Aorta (tissue), 5 donors: ENCODE data around the gene MYT1. TPM values are rescaled to one million over a fixed set of nuclear protein-coding genes. Genes with fewer than 3 reads are reported as not detected.
"Not testable (repeated sequence)": the region's sequence is repeated elsewhere in the genome, so short reads cannot be mapped to it uniquely, and the experiment has no call there.

Source experiments
- ATAC-seq: fragments of 200-7000 bp; cut with Tn5 transposase; one replicate; pipeline ENCODE4 v1.9.1; 2022; ENCODE audit warnings: moderate library complexity; ENCODE audit not compliant: low FRiP score
- DNase-seq, 2 donors: peaks; one replicate each; pipeline ENCODE4 v3.0.0-alpha.2; 2020
- H3K27ac ChIP-seq, 2 donors: one replicate each; pipeline ENCODE4 v1.5.1; 2013; ENCODE audit warnings: low read length in 2 of 2, mild to moderate bottlenecking in 2 of 2, moderate library complexity in 2 of 2, control low read depth in 1 of 2, inconsistent platforms in 1 of 2, low read depth in 1 of 2
- H3K27me3 ChIP-seq, 2 donors: one replicate each; pipeline ENCODE4 v1.6.1; 2013; ENCODE audit warnings: control low read depth in 1 of 2, low read length in 1 of 2, mild to moderate bottlenecking in 1 of 2, moderate library complexity in 1 of 2; ENCODE audit not compliant: insufficient read depth in 2 of 2, control insufficient read depth in 1 of 2
- H3K36me3 ChIP-seq, 2 donors: one replicate each; pipeline ENCODE4 v1.6.1; 2013; ENCODE audit warnings: control low read depth in 1 of 2, low read length in 1 of 2, mild to moderate bottlenecking in 1 of 2; ENCODE audit not compliant: insufficient read depth in 2 of 2, control insufficient read depth in 1 of 2
- H3K4me1 ChIP-seq, 2 donors: one replicate each; pipeline ENCODE4 v1.6.1; 2013; ENCODE audit warnings: low read length in 2 of 2, control low read depth in 1 of 2, mild to moderate bottlenecking in 1 of 2, moderate library complexity in 1 of 2; ENCODE audit not compliant: insufficient read depth in 2 of 2, control insufficient read depth in 1 of 2
- H3K4me3 ChIP-seq, 2 donors: one replicate each; pipeline ENCODE4 v1.5.1; 2013; ENCODE audit warnings: low read length in 2 of 2, control low read depth in 1 of 2, mild to moderate bottlenecking in 1 of 2
- H3K9me3 ChIP-seq: one replicate; pipeline ENCODE4 v1.6.1; 2013; ENCODE audit warnings: mild to moderate bottlenecking, low read length; ENCODE audit not compliant: control insufficient read depth
- WGBS, 2 donors: extraction: QIAGEN DNeasy Blood & Tissue Kit; methylation state at CpG; one replicate each; pipeline ENCODE4 v1.1.7; 2013; 5-methylcytosine and 5-hydroxymethylcytosine counted together
- intact Hi-C, 2 donors: fragments of 100-400 bp; cut with DNase I; formaldehyde crosslinking; loops; one replicate each; pipeline versions ENCODE4 v1.14.2 to v1.15.0; 2022
- long read RNA-seq, 2 donors: library from polyadenylated mRNA; unstranded; transcript quantifications; one replicate each; pipeline ENCODE4 v2.0.0, GENCODE V29; 2020 to 2021
- polyA plus RNA-seq, 2 donors: library from polyadenylated mRNA; stranded (reverse); fragments of 200-250 nt; gene quantifications; one replicate each; pipeline ENCODE4 v1.2.3, GENCODE V29; 2013
- total RNA-seq, 2 donors: library from RNA; stranded (reverse); fragmentation: NEBNext Ultra II Directional; extraction: Animal tissue kit (Norgen Biotek cat#: 25700); gene quantifications; one replicate each; pipeline ENCODE4 v1.2.1, GENCODE V29; 2021
- donor health status: healthy with polysubstance abuse.
- donor health status: Bipolar disorder and iron deficiency.
- donor health status: DM: no; HTN: no; CAD: no.
- donor health status: DM: no; HTN: no; CAD: no.
- donor health status: DM: yes; HTN: yes; CAD: no.

The MYT1 gene
- total RNA-seq (not detected), polyA plus RNA-seq (not detected)
- long read RNA-seq, donor 1: 0 reads
- long read RNA-seq, donor 2: 0 reads

GRCh38 chr20:64164123-64164836, at the start of gene MYT1:
TSS of gene MYT1 (plus strand) at chr20:64164452. CDS start at chr20:64198862, 34,410 bp downstream.
- no peaks in the 10 kb centered on the region for H3K27me3 ChIP-seq
- DNase-seq (no peak), ATAC-seq (no peak)
- no peaks in the 10 kb centered on the region for H3K36me3 ChIP-seq
- no peaks in the 10 kb centered on the region for H3K4me1 ChIP-seq
- H3K4me3 ChIP-seq: no peak within 1 kb of the TSS
- no peak within 1 kb of the TSS for H3K27ac ChIP-seq
- WGBS, 2 donors: 65 to 68% methylated on average over 21 of the region's 21 CpGs
- no peaks in the 10 kb centered on the region for H3K9me3 ChIP-seq
- intact Hi-C loops: no loop called here

- H3K4me1 ChIP-seq: no peaks in the 10 kb centered on the region
- no peaks in the 10 kb centered on the region for H3K9me3 ChIP-seq
- no peak overlapping the region for H3K4me3 ChIP-seq
- WGBS, 2 donors: 74% methylated on average over 14 of the region's 14 CpGs
- peak in 1 of 2 donors; percentile 63 for DNase-seq
- no peaks in the 10 kb centered on the region for H3K36me3 ChIP-seq
- intact Hi-C loops: no loop called here
- no peak for ATAC-seq
- no peaks in the 10 kb centered on the region for H3K27me3 ChIP-seq
- no peak overlapping the region for H3K27ac ChIP-seq
Measured at GRCh38 chr20:64115171-64115911, 48.9 kb upstream of the MYT1 start.

GRCh38 chr20:64116016-64116415, 48.2 kb upstream of the MYT1 start:
- peak in 1 of 2 donors; percentile 69 for DNase-seq
- intact Hi-C loops: no loop called here

GRCh38 chr20:64116541-64117431, 47.5 kb upstream of the MYT1 start:
- Histone ChIP-seq H3K27me3 (no peaks in the 10 kb centered on the region), H3K36me3 (no peaks in the 10 kb centered on the region), H3K27ac (no peak overlapping the region), H3K4me1 (no peaks in the 10 kb centered on the region), H3K9me3 (no peaks in the 10 kb centered on the region), H3K4me3 (no peak overlapping the region)
- ATAC-seq (no peak), DNase-seq (peak; percentile 45 to 60)
- WGBS, 2 donors: 77 to 82% methylated on average over 13 to 17 of the region's 17 CpGs
- intact Hi-C loops: no loop called here

More at GRCh38 chr20:64116016-64116415, 48.2 kb upstream of the MYT1 start:
- no peaks in the 10 kb centered on the region for H3K4me1 ChIP-seq
- H3K36me3 ChIP-seq: no peaks in the 10 kb centered on the region
- WGBS, 2 donors: 77 to 80% methylated on average over 21 of the region's 21 CpGs
- ATAC-seq: no peak
- no peak overlapping the region for H3K27ac ChIP-seq
- H3K9me3 ChIP-seq: no peaks in the 10 kb centered on the region
- no peaks in the 10 kb centered on the region for H3K27me3 ChIP-seq
- H3K4me3 ChIP-seq: no peak overlapping the region

- H3K27me3 ChIP-seq, H3K27ac ChIP-seq, H3K36me3 ChIP-seq, DNase-seq, H3K9me3 ChIP-seq, ATAC-seq, intact Hi-C loops, H3K4me3 ChIP-seq, H3K4me1 ChIP-seq: not testable (repeated sequence)
- 70 to 96% methylated on average over 3 to 6 of the region's 6 CpGs for WGBS, 2 donors
Measured at GRCh38 chr20:64117432-64117777, 46.8 kb upstream of the MYT1 start.

- 78 to 82% methylated on average over 8 of the region's 8 CpGs for WGBS, 2 donors
- intact Hi-C loops: no loop called here
Measured at GRCh38 chr20:64119301-64119680, 45.0 kb upstream of the MYT1 start.

GRCh38 chr20:64119681-64120341, 44.4 kb upstream of the MYT1 start:
- Histone ChIP-seq H3K4me3 (no peak overlapping the region), H3K9me3 (no peaks in the 10 kb centered on the region), H3K4me1 (no peaks in the 10 kb centered on the region), H3K36me3 (no peaks in the 10 kb centered on the region), H3K27ac (no peak overlapping the region), H3K27me3 (no peaks in the 10 kb centered on the region)
- peak; percentile 26 for ATAC-seq
- DNase-seq: peak; percentile 36 to 55
- intact Hi-C loops: loop anchor here (1.0 to 2.0 kb wide), 2 partner anchors 81 kb away; no protein-coding TSS in a partner anchor
- WGBS, 2 donors: 61 to 62% methylated on average over 13 to 14 of the region's 14 CpGs

More at GRCh38 chr20:64119301-64119680, 45.0 kb upstream of the MYT1 start:
- DNase-seq: no peak
- no peak for ATAC-seq
- Histone ChIP-seq H3K27ac (no peak overlapping the region), H3K36me3 (no peaks in the 10 kb centered on the region), H3K4me1 (no peaks in the 10 kb centered on the region), H3K9me3 (no peaks in the 10 kb centered on the region), H3K4me3 (no peak overlapping the region), H3K27me3 (no peaks in the 10 kb centered on the region)

- DNase-seq (peak; percentile 13 to 53), ATAC-seq (no peak)
- Histone ChIP-seq H3K4me1 (no peaks in the 10 kb centered on the region), H3K27ac (no peak overlapping the region), H3K36me3 (no peaks in the 10 kb centered on the region), H3K4me3 (no peak overlapping the region), H3K27me3 (no peaks in the 10 kb centered on the region), H3K9me3 (no peaks in the 10 kb centered on the region)
- WGBS, 2 donors: 77 to 82% methylated on average over 12 of the region's 12 CpGs
- intact Hi-C loops: loop anchor here in 1 of 2 donors (2.0 kb wide), 1 partner anchor 83 kb away; no protein-coding TSS in a partner anchor
Measured at GRCh38 chr20:64121586-64121985, 42.7 kb upstream of the MYT1 start.
